DMS53 (cell line): ENCODE measurements around the gene GLRB.
"Not testable (repeated sequence)": the region's sequence is repeated elsewhere in the genome, so short reads cannot be mapped to it uniquely, and the experiment has no call there.

ENCODE experiments used
- DNase-seq: peaks from one replicate; lab custom pipeline; 2025; lab: John Stamatoyannopoulos, UW

The GLRB gene

GRCh38 chr4:157128395-157128794, 52.4 kb downstream of the GLRB start:
- peak; percentile 56 for DNase-seq

GRCh38 chr4:157141976-157142375, 66.0 kb downstream of the GLRB start:
- no peak for DNase-seq

- DNase-seq = no peak
Observed at GRCh38 chr4:157143369-157143768, 67.4 kb downstream of the GLRB start.

- no peak for DNase-seq
Observed at GRCh38 chr4:157151711-157152110, 75.8 kb downstream of the GLRB start.

GRCh38 chr4:157165935-157166610, 90.1 kb downstream of the GLRB start:
- DNase-seq = no peak

- DNase-seq = no peak
Observed at GRCh38 chr4:157170321-157170720, 94.4 kb downstream of the GLRB start.

- DNase-seq = peak; percentile 41
Observed at GRCh38 chr4:157172011-157172410, 96.1 kb downstream of the GLRB start.

- not testable (repeated sequence) for DNase-seq
Observed at GRCh38 chr4:157180268-157180667, 104.3 kb downstream of the GLRB start.

GRCh38 chr4:157184300-157184699, 108.3 kb downstream of the GLRB start:
- no peak for DNase-seq

GRCh38 chr4:157185363-157185762, 109.4 kb downstream of the GLRB start:
- no peak for DNase-seq

GRCh38 chr4:157195374-157195773, 119.4 kb downstream of the GLRB start:
- no peak for DNase-seq

GRCh38 chr4:157196046-157196445, 120.1 kb downstream of the GLRB start:
- no peak for DNase-seq

- DNase-seq = peak; percentile 42
Observed at GRCh38 chr4:157204634-157205244, 128.8 kb downstream of the GLRB start.

GRCh38 chr4:157217708-157218107, 141.8 kb downstream of the GLRB start:
- DNase-seq = peak; percentile 53

GRCh38 chr4:157219711-157220370, 143.9 kb downstream of the GLRB start:
- DNase-seq = peak; percentile 28

GRCh38 chr4:157220371-157220881, 144.5 kb downstream of the GLRB start, which contains the start of gene GRIA2:
TSS of gene GRIA2 (plus strand) at chr4:157220728. CDS start at chr4:157221043, 315 bp downstream.
- DNase-seq = peak; percentile 83

GRCh38 chr4:157221426-157221894, 145.5 kb downstream of the GLRB start:
- peak; percentile 4 for DNase-seq
